ENCODE data around the gene ST8SIA4.

DNA sequence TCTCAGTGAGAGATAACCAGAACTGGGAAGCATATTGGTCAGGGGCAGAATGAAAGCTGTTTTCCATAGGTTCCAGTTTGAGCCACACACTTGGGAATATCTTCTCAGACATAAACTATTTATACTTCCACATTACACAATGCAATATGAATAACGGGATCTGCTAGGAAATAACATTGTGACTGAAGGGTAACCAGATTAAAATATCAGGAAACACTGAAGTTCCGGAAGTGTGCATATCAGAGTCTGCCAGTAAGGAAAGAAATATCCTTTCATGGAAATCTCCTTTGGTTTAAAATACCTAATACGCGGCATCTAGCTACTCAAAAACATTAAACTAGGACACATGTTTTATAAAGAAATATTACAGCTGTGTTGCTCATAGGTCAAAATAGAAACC is 56.3 kb downstream of the ST8SIA4 start:
- TF ChIP-seq CREB1 (IDR thresholded peaks at IDR 0.05; ENCODE audit: low read depth) (no peak), CEBPB (IDR thresholded peaks at IDR 0.05) (no peak), TCF12 (IDR thresholded peaks at IDR 0.05; ENCODE audit: low read depth) (no peak), EP300 (IDR thresholded peaks at IDR 0.05; ENCODE audit: borderline replicate concordance) (no peak), TEAD4 (IDR thresholded peaks at IDR 0.05) (no peak), RAD21 (IDR thresholded peaks at IDR 0.05; ENCODE audit: low read depth) (no peak), NFIC (IDR thresholded peaks at IDR 0.05) (no peak)
- TF ChIP-seq, protein P1, sequence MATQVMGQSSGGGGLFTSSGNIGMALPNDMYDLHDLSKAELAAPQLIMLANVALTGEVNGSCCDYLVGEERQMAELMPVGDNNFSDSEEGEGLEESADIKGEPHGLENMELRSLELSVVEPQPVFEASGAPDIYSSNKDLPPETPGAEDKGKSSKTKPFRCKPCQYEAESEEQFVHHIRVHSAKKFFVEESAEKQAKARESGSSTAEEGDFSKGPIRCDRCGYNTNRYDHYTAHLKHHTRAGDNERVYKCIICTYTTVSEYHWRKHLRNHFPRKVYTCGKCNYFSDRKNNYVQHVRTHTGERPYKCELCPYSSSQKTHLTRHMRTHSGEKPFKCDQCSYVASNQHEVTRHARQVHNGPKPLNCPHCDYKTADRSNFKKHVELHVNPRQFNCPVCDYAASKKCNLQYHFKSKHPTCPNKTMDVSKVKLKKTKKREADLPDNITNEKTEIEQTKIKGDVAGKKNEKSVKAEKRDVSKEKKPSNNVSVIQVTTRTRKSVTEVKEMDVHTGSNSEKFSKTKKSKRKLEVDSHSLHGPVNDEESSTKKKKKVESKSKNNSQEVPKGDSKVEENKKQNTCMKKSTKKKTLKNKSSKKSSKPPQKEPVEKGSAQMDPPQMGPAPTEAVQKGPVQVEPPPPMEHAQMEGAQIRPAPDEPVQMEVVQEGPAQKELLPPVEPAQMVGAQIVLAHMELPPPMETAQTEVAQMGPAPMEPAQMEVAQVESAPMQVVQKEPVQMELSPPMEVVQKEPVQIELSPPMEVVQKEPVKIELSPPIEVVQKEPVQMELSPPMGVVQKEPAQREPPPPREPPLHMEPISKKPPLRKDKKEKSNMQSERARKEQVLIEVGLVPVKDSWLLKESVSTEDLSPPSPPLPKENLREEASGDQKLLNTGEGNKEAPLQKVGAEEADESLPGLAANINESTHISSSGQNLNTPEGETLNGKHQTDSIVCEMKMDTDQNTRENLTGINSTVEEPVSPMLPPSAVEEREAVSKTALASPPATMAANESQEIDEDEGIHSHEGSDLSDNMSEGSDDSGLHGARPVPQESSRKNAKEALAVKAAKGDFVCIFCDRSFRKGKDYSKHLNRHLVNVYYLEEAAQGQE (IDR thresholded peaks at IDR 0.05; ENCODE audit: low read depth): no peak
- TF ChIP-seq, protein P2, sequence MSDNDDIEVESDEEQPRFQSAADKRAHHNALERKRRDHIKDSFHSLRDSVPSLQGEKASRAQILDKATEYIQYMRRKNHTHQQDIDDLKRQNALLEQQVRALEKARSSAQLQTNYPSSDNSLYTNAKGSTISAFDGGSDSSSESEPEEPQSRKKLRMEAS (IDR thresholded peaks at IDR 0.05): no peak

All from Ishikawa (cell line).